HepG2 (cell line): ENCODE data around the gene TBCCD1. TPM values are rescaled to one million over a fixed set of nuclear protein-coding genes. Genes with fewer than 3 reads are reported as not detected.

Source experiments
- ELF3 ChIP-seq: IDR thresholded peaks from 2 replicates; pipeline ENCODE4 v1.6.1; 2016; ENCODE audit warnings: missing genetic modification reagents, missing compliant biosample characterization
- MEF2D ChIP-seq: sonication (generic); formaldehyde crosslinking; IDR thresholded peaks from 2 replicates; pipeline ENCODE4 v1.5.1; 2020; ENCODE audit warnings: mild to moderate bottlenecking, missing genetic modification reagents
- MTA1 ChIP-seq: sonication (generic); formaldehyde crosslinking; IDR thresholded peaks from 2 replicates; pipeline ENCODE4 v1.4.0; 2020; ENCODE audit warnings: missing genetic modification reagents, mild to moderate bottlenecking, borderline replicate concordance
- NAIF1 ChIP-seq: sonication (generic); formaldehyde crosslinking; IDR thresholded peaks from 2 replicates; pipeline ENCODE4 v1.5.0; 2020; ENCODE audit warnings: mild to moderate bottlenecking, missing genetic modification reagents, borderline replicate concordance
- RBM39 ChIP-seq: fragments of 200-400 bp; formaldehyde crosslinking; IDR thresholded peaks from one replicate; pipeline ENCODE4 v1.6.1; 2018; ENCODE audit warnings: antibody characterized with exemption, mild to moderate bottlenecking, low read depth, low read length; ENCODE audit not compliant: poor library complexity, severe bottlenecking
- TBX2 ChIP-seq: sonication (generic); formaldehyde crosslinking; IDR thresholded peaks from 2 replicates; pipeline ENCODE4 v1.5.0; 2020; ENCODE audit warnings: missing genetic modification reagents, mild to moderate bottlenecking, borderline replicate concordance
- ZBTB42 ChIP-seq: sonication (generic); formaldehyde crosslinking; IDR thresholded peaks from 2 replicates; pipeline ENCODE4 v1.5.0; 2020; ENCODE audit warnings: mild to moderate bottlenecking, missing genetic modification reagents
- ZNF614 ChIP-seq: IDR thresholded peaks from 2 replicates; pipeline ENCODE4 v1.6.1; 2018; ENCODE audit warnings: missing biosample characterization, missing genetic modification reagents, inconsistent platforms, borderline replicate concordance
- polyA plus RNA-seq, 8 experiments: library from polyadenylated mRNA; depleted of rRNA in 3 of 8; stranded (reverse) in 7 of 8; unstranded in 1 of 8; fragments of >200 nt; fragmentation: Illumina TruSeq in 4 of 8; extraction: Trizol in 4 of 8; gene quantifications; 2 replicates each; pipeline versions ENCODE4 v1.2.1 to v1.2.3, GENCODE V29; 2011 to 2016; ENCODE audit warnings: low read depth in 4 of 8, missing spikeins in 1 of 8, mixed read lengths in 1 of 8; ENCODE audit not compliant: insufficient read depth in 1 of 8
- total RNA-seq, 5 experiments: library from RNA; depleted of rRNA; stranded (reverse); fragments of >200 nt; fragmentation: Illumina TruSeq; extraction: Trizol; gene quantifications; 2 replicates each; pipeline ENCODE4 v1.2.3, GENCODE V29; 2016; ENCODE audit warnings: low read depth in 1 of 5
- TF ChIP-seq, protein P1 (sequence below): IDR thresholded peaks from 2 replicates; pipeline ENCODE4 v1.6.1; 2016; ENCODE audit warnings: mild to moderate bottlenecking
- TF ChIP-seq, protein P2 (sequence below): sonication (generic); formaldehyde crosslinking; IDR thresholded peaks from 2 replicates; pipeline ENCODE4 v1.8.0; 2022; ENCODE audit warnings: missing genetic modification reagents, mild to moderate bottlenecking, borderline replicate concordance
- TF ChIP-seq, protein P3 (sequence below): IDR thresholded peaks from 2 replicates; pipeline ENCODE4 v1.6.1; 2016
- TF ChIP-seq, protein P4 (sequence below): sonication (generic); formaldehyde crosslinking; IDR thresholded peaks from 2 replicates; pipeline ENCODE4 v1.4.0; 2020; ENCODE audit warnings: low read depth, mild to moderate bottlenecking, missing genetic modification reagents
- TF ChIP-seq, protein P5 (sequence below): sonication (generic); formaldehyde crosslinking; IDR thresholded peaks from 2 replicates; pipeline ENCODE4 v1.5.0; 2020; ENCODE audit warnings: mild to moderate bottlenecking, missing genetic modification reagents, borderline replicate concordance
- TF ChIP-seq, protein P6 (sequence below): IDR thresholded peaks from 2 replicates; pipeline ENCODE4 v1.4.0; 2020; ENCODE audit warnings: mild to moderate bottlenecking, missing genetic modification reagents

TBCCD1 gene
- total and polyA plus RNA-seq, 2 of the 13 experiments (the other 11 are each of a cell fraction or from before 2014, with no cell fraction given) = 13.6 to 16.2 TPM

DNA sequence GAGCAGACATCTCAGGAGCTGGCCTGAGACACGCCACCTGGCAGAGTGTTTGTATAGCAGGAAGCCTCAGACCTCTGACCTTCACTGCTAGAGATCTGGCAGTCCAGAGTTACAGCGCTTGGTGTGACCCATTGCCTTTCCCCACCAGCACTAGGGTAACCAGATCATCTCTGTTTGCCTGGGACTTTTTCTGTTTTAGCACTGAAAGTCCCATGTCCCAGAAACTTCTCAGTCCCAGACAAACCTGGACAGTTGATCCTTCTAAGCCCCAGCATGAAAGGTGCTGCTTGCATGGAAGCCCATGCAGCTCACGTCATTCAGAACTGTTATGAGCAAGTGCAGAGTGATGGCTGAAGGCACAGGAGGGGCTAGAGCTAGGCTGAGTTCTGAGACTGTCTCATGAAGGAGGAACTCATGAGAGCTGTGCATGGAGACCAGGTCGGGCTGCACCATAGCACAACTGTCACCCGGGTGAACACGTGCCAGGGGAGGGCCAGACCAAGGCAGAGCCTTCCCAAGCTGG lies 27.5 kb upstream of the TBCCD1 start (continued):
- TF ChIP-seq, protein P1, sequence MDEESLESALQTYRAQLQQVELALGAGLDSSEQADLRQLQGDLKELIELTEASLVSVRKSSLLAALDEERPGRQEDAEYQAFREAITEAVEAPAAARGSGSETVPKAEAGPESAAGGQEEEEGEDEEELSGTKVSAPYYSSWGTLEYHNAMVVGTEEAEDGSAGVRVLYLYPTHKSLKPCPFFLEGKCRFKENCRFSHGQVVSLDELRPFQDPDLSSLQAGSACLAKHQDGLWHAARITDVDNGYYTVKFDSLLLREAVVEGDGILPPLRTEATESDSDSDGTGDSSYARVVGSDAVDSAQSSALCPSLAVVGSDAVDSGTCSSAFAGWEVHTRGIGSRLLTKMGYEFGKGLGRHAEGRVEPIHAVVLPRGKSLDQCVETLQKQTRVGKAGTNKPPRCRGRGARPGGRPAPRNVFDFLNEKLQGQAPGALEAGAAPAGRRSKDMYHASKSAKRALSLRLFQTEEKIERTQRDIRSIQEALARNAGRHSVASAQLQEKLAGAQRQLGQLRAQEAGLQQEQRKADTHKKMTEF = peak; percentile 50; the same call in 1 of the 2 replicates
- TF ChIP-seq TBX2 (CRISPR knock-in tag) (peak; percentile 34; the same call in 1 of the 2 replicates), NAIF1 (CRISPR knock-in tag) (no peak), MEF2D (CRISPR knock-in tag) (no peak), ELF3 (CRISPR knock-in tag) (peak; percentile 20; the same call in 1 of the 2 replicates), ZNF614 (no peak), MTA1 (CRISPR knock-in tag) (peak; percentile 17; the same call in 1 of the 2 replicates), ZBTB42 (peak; percentile 62; the same call in 1 of the 2 replicates), RBM39 (no peak)
- TF ChIP-seq, protein P2, sequence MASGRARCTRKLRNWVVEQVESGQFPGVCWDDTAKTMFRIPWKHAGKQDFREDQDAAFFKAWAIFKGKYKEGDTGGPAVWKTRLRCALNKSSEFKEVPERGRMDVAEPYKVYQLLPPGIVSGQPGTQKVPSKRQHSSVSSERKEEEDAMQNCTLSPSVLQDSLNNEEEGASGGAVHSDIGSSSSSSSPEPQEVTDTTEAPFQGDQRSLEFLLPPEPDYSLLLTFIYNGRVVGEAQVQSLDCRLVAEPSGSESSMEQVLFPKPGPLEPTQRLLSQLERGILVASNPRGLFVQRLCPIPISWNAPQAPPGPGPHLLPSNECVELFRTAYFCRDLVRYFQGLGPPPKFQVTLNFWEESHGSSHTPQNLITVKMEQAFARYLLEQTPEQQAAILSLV (CRISPR knock-in tag) = peak; percentile 52; the same call in 1 of the 2 replicates
- TF ChIP-seq, protein P3, sequence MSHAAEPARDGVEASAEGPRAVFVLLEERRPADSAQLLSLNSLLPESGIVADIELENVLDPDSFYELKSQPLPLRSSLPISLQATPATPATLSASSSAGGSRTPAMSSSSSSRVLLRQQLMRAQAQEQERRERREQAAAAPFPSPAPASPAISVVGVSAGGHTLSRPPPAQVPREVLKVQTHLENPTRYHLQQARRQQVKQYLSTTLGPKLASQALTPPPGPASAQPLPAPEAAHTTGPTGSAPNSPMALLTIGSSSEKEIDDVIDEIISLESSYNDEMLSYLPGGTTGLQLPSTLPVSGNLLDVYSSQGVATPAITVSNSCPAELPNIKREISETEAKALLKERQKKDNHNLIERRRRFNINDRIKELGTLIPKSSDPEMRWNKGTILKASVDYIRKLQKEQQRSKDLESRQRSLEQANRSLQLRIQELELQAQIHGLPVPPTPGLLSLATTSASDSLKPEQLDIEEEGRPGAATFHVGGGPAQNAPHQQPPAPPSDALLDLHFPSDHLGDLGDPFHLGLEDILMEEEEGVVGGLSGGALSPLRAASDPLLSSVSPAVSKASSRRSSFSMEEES (CRISPR knock-in tag) = no peak
- TF ChIP-seq, protein P4, sequence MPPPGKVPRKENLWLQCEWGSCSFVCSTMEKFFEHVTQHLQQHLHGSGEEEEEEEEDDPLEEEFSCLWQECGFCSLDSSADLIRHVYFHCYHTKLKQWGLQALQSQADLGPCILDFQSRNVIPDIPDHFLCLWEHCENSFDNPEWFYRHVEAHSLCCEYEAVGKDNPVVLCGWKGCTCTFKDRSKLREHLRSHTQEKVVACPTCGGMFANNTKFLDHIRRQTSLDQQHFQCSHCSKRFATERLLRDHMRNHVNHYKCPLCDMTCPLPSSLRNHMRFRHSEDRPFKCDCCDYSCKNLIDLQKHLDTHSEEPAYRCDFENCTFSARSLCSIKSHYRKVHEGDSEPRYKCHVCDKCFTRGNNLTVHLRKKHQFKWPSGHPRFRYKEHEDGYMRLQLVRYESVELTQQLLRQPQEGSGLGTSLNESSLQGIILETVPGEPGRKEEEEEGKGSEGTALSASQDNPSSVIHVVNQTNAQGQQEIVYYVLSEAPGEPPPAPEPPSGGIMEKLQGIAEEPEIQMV = 0 out of 2 replicates have a peak, but pooled peaks have one; percentile 13
- TF ChIP-seq, protein P5, sequence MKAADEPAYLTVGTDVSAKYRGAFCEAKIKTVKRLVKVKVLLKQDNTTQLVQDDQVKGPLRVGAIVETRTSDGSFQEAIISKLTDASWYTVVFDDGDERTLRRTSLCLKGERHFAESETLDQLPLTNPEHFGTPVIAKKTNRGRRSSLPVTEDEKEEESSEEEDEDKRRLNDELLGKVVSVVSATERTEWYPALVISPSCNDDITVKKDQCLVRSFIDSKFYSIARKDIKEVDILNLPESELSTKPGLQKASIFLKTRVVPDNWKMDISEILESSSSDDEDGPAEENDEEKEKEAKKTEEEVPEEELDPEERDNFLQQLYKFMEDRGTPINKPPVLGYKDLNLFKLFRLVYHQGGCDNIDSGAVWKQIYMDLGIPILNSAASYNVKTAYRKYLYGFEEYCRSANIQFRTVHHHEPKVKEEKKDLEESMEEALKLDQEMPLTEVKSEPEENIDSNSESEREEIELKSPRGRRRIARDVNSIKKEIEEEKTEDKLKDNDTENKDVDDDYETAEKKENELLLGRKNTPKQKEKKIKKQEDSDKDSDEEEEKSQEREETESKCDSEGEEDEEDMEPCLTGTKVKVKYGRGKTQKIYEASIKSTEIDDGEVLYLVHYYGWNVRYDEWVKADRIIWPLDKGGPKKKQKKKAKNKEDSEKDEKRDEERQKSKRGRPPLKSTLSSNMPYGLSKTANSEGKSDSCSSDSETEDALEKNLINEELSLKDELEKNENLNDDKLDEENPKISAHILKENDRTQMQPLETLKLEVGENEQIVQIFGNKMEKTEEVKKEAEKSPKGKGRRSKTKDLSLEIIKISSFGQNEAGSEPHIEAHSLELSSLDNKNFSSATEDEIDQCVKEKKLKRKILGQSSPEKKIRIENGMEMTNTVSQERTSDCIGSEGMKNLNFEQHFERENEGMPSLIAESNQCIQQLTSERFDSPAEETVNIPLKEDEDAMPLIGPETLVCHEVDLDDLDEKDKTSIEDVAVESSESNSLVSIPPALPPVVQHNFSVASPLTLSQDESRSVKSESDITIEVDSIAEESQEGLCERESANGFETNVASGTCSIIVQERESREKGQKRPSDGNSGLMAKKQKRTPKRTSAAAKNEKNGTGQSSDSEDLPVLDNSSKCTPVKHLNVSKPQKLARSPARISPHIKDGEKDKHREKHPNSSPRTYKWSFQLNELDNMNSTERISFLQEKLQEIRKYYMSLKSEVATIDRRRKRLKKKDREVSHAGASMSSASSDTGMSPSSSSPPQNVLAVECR = peak; percentile 33; the same call in 1 of the 2 replicates
- TF ChIP-seq, protein P6, sequence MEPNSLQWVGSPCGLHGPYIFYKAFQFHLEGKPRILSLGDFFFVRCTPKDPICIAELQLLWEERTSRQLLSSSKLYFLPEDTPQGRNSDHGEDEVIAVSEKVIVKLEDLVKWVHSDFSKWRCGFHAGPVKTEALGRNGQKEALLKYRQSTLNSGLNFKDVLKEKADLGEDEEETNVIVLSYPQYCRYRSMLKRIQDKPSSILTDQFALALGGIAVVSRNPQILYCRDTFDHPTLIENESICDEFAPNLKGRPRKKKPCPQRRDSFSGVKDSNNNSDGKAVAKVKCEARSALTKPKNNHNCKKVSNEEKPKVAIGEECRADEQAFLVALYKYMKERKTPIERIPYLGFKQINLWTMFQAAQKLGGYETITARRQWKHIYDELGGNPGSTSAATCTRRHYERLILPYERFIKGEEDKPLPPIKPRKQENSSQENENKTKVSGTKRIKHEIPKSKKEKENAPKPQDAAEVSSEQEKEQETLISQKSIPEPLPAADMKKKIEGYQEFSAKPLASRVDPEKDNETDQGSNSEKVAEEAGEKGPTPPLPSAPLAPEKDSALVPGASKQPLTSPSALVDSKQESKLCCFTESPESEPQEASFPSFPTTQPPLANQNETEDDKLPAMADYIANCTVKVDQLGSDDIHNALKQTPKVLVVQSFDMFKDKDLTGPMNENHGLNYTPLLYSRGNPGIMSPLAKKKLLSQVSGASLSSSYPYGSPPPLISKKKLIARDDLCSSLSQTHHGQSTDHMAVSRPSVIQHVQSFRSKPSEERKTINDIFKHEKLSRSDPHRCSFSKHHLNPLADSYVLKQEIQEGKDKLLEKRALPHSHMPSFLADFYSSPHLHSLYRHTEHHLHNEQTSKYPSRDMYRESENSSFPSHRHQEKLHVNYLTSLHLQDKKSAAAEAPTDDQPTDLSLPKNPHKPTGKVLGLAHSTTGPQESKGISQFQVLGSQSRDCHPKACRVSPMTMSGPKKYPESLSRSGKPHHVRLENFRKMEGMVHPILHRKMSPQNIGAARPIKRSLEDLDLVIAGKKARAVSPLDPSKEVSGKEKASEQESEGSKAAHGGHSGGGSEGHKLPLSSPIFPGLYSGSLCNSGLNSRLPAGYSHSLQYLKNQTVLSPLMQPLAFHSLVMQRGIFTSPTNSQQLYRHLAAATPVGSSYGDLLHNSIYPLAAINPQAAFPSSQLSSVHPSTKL = peak; percentile 43
